Measurements from ENCODE around the gene EHMT1.

The EHMT1 gene

DNA sequence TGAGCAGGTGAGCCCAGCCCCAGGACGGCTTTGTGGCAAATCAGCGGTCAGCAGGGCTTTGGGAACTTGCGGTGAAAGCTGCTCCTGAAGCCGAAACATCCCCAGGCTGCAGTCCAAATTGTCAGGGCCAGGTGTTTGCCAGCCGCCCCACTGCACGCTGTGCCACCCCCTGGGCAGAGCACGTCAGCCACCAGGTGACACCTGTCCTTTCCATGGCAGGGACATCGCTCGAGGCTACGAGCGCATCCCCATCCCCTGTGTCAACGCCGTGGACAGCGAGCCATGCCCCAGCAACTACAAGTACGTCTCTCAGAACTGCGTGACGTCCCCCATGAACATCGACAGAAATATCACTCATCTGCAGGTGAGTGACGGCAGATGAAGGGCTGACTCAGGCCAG, 194.4 kb downstream of the EHMT1 start:
- DNase-seq: no peak

DNA sequence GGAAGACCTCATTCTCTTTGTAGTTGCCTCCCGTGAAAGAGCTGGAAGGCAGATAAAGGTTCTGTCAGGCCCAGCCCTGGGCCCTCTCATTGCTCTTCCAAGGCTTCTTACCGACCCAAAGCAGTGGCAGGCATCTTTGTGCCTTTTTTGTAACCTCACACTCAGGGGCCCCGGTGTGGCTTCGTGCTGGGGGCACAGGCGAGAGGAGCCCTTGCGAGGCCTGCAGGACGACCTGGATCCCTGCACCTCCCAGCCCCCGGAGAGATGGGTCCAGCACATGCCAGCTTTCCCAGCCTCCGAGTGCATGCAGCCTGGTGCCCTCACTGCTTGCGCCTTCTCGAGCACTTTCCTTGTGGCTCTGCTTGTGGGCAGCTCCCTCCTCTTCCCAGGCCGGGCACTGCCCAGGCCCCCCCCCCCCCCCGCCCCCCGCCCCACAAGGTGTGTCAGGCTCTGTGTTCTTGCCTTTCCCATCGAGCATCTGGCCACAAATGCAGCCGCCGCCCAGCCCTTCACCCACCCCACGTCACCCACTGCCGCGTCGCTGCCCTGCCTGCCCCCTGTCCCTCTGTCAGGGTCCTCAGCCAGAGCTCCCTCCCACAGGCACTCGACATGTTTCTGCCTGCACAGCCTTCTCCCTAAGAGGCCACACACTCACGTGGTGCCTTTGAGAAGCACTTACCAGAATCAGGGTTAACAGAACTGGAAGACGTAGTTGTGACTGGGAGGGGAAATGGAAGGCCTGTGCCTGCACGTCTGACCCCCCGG, 195.0 kb downstream of the EHMT1 start:
- no peak for DNase-seq

DNA sequence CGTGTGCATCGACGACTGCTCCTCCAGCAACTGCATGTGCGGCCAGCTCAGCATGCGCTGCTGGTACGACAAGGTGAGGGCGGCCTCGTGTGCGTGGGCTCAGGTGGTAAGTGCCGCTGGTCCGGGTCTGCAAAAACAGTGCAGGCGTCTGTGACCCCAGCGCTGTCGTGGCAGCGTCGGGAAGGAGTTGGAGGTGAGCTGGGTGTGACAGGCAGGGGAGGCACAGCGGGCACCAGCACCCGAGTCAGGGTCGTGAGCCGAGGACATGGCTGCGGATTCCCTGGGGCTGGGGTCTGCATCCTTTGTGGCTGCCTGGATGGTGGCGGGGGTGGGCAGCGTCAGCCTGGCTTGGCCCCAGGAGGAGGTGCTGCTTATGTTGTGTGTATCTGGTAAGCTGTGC, 195.6 kb downstream of the EHMT1 start:
- no peak for DNase-seq

DNA sequence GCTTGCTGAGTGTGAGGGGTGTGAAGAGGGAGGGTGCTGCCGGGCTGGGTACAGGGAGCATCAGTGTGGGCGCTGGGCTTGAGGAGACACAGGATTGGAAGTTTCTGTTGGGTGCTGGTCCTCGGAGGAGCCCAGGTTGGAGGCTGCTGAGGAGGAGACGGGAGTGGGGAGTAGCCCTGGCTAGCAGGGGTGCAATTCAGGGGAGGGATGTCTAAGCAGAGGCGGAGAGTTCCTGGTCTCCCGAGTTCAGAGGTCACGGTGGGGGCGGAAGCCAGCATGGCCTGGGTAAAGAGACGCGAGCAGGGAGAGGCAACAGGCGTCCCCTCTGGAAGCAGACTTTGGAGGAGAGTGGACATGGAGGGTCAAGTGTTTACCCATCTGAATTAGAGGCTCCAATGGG, 196.0 kb downstream of the EHMT1 start:
- no peak for DNase-seq

DNA sequence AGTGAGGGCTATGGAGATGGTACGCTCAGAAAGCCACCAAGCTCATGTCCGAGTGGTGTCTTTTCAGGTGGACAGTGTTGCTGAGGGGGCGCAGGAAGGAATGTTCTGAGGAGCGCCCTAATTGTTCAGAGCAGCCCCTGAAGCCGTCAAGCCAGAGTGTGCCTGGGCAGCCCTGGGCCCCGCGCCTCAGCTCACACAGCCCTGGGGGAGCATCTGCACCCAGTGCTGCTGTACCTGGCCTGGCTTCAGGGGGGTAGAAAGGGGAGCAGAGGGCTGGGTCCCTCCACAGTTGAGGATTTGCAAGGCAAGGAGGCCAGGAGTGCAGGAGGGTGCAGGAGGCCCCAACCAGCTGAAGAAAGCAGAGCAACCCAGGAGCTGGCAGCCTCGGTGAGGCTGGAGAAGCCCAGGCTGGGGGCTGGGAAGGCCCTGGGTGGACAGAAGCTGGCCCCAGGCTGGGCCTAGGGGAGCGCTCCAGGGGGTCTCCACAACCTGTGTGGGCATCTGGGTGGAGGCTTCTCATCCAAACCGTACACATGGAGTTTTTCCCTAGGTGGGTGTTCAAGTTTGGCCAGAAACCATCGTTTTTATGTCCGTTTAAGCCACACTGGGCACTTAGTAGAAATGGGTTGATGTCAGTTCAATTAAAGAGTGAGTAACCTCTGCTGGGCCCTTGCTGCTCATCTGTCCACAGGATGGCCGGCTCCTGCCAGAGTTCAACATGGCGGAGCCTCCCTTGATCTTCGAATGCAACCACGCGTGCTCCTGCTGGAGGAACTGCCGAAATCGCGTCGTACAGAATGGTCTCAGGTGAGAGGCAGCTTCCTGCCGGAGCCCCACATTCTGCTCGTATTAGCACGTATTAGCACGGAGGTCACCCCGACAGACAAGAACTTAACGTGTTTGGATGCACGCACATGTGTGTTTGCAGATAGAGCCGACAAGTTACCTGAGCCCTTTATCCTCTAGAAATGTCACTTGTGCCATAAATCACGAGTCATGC, 196.8 kb downstream of the EHMT1 start:
- DNase-seq: no peak

DNA sequence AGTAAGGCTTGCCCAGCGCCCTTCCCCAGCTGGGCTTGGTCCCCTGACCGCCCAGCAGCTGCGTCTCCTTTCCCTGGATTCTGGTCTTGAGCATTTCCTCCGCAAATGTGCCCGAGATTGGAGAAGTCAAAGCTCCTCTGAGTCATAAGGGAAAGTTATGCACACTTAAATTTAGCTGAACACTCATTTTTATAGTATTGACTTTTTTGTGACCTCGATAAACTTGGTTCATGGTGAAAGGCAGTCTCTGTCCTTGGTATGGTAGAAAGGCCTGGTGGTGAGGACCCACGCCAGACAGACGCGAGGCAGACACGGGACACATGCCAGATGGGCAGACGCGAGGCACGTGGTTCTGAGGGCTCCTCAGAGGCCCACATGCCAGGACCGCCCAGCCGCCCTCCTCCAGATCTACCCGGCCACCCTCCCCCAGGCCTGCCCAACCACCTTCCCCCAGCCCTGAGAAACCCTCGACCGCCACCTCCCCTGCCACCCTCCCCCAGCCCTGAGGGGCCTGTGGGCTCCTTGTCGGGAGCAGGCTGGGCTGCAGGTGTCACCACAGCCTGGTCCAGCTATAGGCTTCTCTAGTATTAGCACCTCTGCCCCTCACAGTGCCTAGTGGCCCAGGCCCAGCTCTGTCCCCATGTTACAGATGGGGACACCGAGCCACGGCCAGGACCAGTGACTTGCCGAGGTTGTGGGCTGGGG, 197.9 kb downstream of the EHMT1 start:
- DNase-seq: no peak

DNA sequence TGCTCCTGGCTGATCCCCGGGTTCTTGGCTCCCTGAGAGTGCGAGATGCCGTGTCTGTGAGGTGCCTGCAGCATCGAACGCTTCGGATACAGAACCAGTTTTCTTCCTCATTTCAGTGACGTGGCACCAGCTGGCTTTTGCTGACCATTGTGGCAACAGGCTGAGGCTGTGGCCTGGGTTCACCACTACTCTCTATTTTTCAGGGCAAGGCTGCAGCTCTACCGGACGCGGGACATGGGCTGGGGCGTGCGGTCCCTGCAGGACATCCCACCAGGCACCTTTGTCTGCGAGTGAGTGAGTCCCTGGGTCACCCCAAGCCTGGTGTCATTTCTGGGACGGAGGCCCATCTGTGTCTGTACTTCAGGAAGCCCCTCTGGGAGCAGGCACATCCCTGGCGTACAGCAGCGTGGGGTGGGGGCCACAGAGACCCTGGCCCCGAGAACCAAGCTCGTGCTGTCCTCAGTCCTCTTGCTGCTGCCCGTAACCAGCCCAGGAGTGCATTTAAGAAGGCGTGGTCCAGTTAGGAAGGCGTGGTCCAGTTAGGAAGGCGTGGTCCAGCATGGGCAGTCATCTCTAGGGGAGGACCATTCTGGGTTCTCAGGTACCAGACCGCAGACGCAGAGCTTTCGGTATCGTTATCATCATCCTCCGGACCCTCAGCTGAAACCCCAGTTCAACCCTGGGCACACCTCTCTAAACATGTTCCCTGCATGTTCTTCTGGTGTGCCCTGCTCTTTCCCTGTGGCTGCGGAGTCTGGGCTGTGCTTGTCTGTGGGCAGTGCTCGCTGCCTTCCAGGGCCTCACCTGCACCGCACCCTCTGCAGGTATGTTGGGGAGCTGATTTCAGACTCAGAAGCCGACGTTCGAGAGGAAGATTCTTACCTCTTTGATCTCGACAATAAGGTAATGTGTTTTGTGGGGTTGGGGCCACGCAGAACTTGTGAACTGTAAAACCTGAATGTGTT, 198.7 kb downstream of the EHMT1 start:
- no peak for DNase-seq

DNA sequence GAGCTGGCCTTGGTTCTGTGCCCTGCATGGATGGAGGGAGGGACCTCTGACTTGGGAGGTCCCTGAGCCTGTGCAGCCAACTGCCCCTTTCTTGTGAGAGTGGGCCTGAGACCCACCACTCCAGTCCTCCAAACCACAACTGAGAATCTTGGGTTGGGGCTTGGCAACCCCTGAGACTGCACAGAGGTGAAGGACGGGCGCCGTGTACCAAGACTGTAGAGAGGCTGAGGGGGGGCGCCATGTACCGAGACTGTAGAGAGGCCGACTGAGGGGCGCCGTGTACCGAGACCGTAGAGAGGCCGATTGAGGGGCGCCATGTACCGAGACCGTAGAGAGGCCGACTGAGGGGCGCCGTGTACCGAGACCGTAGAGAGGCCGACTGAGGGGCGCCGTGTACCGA, 199.5 kb downstream of the EHMT1 start:
- no peak for DNase-seq

DNA sequence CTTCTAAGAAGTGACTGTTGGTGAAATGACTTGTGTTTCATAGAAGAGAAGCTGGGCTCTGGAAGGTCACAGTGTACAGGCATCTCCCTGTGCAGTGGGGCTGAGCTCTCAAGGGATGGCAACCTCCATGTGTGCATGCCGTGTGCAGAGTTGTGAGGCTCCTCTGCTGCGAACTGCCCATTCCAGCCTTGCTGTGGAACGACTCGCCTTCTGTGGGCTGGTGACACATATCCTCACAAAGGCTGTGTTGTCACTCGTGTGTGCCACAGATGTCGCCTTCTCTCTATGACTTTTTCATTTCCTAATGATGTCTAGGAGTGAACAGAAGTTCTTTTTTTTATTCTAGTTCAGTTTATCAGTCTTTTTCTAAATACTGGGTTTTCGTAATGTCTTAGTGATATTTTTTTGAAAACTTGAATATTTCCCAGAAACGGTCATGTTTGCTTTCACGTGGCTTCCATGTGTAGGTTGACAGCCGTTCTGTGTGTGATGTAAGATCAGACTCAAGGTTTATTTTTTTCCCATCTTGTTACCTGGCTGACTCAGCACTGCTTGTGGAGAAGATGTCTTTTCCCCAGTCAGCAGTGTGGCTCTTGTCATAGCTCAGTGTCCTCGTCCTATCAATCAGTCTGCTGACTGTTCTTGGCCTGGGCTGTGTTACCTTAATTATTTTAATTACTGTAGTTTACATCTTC, 201.5 kb downstream of the EHMT1 start:
- no peak for DNase-seq

DNA sequence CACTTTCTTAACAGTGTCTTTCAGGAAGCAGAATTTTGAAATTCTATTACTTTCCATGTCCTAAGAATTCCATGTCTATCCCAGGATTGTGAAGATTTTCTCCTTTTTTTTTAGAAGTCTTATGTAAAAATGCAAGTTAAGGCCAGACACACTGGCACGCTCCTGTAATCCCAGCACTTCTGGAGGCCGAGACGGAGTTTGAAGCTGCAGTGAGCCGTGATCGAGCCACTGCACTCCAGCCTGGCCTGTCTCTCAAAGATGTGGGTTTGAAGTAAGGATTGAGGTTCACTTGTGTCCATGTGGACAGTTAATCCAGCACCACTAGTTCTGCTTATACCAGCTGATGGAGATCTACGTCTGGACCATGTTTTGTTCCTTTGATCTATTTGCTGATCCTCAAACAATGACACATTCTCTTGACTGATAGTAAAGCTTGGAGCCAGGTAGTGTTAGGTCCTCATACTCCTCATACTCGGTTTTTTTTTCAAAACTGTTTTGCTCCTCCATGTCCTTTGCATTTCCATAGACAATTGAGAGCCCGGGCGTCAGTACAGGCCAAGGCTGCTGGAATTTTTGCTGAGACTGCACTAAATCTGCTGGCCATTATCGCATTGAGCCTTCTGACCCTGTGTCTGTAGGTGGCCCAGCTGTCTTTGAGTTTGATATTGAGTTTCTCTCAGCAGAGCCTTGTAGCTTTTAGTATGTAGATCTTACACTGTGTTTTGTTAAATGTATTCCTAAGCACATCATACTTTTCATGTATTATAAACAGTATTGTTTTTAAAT, 205.4 kb downstream of the EHMT1 start:
- DNase-seq: no peak

DNA sequence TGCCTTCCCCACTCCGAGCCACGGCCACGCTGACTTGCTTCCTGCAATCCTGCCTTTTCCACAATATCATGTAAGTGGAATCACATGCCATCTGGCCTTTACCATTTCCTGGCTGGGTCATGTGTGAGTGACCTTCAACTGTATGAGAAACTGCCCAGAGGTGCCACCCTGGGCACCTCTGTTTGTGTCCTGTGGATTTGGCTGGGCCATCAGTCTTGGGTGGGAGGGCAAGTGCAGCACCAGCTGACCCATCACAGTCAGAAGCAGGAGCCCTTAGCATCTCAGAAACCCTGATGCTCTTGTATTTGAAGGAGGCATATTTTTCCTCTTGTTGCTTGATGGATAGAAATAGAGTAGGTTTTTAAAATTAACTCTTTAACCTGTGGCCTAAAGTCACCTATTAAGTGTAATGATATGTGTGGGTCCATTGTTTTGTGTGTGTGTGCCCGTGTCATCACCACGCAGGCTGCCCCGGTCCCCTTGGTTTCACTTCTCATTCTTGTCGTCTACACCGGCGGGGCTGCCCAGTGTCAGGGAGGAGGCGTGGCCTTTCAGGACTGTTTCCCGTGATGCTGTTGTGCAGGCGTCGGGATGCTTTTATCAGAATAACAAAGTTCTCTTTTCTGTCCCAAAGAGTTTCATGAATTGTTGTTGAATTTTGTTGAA, 206.7 kb downstream of the EHMT1 start:
- DNase-seq: no peak

DNA sequence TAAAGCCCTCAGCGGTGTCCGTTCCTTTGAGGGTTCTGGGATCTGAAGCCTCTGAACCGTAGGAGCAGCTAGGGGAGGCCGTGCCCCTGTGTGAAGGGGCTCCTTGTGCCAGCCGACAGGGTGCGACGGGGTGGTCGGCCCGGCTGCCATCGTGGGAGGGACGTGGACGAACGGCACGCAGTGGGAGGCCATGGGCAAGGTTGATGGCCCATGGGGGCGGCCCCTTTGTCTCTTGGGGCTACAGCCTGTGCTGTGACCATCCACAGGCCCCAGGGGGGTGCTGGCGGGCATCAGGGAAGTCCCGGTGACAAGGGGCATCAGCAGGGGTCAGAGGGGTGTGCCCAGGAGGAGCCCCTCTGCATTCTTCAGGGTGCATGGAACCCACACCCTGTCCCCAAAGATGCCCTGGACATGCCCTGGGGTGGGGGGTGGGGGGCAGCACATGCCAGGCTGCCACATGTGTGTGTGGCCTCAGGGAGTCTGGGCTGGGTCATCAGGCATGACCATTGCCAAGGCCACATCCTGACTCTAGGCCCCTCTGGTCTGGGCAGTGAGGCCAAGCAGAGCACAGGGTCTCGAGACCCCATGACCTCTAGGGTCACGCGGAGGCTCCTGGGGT, 209.2 kb downstream of the EHMT1 start:
- DNase-seq: no peak

DNA sequence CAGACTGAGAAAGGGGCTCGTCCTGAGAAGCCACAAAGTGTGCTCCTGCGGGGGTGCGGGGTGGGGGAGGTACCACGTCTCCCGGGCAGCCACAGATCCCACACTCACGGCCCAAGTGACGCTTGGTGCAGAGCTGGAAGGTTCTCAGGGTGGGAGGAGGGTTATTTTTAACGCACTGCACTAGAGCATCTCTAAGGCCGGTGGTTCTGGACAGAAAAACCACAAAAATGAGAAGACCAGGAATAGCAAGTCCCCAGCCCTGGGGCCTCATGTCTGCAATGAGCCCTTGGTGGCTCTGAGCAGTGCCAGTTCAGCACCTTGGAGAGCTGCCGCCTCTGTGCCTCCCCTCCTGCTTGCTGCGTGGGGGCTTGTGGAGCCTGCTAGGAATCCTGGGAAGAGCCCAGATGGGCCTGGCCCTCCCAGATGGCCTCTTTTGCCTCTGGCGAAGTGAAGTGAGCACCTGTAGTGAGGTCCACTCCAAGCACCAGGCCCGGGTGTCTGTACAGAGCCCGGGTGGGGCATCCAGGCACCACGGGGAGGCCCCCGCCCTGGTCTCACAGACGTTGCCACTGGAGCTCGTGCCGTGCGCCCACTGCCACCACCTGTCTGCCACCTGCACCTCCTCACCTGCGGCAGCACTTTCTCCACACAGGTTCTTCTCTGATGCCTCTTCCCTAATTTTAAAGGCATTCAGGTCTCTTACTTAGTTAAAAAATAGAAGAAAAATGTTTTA, 209.9 kb downstream of the EHMT1 start:
- no peak for DNase-seq

DNA sequence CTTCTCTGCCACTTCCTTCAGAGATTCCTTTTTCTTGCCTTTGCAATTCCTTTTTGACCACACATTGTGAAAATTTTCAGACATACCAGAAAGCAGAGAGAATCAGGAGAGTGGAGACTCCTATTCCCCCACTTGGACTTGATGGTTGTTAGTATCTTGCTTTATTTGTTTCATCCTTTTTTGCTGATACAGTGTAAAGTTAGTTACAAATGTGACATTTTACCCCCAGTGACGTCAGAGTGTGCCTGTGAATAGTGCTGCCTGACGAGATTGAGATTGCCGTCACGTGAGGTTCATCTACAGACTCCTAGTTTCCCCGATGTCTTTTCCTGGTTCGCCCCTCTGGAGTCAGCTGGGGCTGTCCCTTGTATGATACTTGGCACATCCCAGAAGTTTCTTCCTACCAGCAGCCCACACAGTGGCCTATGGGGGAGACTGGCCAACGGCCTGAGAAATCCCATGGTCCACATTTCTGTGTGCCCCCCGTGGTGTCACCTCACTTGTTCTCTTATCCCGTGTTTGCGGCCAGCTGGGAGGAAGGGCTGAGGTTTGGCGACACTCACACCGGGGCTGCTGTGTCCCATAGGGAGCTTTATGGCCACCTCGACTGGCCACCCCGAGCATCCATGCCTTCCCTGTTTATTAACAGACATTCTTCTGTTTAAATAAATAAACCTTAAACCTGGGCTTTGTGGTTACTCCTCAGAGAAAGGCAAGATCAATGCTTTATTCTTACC, 210.6 kb downstream of the EHMT1 start:
- DNase-seq: no peak

DNA sequence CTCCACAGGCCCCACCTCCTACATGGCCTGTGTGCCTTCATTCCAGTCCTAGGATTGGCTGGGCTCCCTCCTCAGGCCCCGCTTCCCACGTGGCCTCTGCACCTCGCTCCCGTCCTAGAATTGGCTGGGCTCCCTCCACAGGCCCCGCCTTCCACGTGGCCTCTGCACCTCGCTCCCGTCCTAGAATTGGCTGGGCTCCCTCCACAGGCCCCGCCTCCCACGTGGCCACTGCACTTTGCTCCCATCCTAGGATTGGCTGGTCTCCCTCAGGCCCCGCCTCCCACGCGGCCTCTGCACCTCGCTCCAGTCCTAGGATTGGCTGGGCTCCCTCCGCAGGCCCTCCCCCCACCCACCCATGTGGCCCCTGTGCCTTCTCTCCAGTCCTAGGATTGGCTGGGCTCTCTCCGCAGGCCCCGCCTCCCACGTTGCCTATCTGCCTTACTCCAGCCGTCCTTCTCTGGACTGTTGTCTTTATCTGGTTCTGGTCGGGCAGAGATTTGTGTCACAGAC, 213.4 kb downstream of the EHMT1 start:
- no peak for DNase-seq

DNA sequence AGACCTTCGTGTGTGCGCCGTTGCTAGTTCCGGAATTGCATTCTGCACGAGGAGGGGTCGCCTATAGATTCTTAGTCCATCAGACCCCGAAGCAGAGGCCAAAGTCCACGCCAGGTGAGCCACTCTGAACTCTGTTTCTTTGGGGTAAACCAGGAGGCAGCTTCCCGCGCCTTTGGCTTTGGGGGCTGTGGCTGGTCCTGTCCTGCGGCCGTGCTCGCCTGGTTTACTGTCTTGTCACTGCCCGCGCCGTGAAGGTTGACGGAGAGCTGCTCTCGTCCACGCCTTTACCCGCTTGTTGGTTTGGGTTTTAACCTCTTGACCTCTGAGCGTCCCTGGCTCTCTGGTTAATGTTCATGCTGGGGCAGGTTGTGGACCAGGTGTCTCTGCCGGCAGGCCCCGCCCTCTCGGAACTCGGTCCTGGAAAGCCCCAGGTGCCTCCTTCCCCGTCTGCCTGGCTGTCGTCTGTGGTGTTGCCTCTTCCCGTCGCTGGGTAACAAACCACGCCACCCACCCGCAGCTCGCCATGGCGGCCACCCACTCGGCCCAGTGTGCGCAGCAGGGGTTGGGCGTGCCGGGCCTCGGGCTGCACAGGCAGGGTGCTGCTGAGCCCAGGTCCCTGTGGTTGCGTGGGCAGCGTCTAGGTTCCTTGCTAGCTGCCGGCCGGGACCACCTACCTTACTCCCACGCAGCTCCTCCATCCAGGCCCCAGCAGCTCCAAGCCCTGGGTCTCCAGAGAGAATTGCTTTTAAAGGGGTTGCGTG, 214.2 kb downstream of the EHMT1 start:
- DNase-seq: no peak
